ENCODE results near the gene CLCA2.

CLCA2 gene

DNA sequence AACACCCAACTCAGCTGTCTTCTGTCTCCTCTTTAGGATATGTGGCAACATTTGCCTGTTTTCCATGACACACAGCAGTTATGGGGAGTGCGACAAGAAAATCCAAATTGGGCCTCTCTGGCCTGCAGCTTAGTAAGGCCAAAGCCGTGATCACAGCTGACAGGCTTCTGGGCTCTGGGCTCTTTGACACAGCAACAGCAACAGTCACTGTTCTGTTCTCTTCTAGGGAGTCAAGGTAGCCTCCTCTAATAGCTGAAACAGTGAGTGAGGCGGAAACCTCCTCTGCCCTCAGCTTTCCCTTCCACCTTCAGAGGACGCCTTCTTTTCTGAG lies 63.8 kb downstream of the CLCA2 start:
- TF ChIP-seq SPI1 (IDR thresholded peaks at IDR 0.05; ENCODE audit: borderline replicate concordance, low read depth): no peak
- TF ChIP-seq, protein P1, sequence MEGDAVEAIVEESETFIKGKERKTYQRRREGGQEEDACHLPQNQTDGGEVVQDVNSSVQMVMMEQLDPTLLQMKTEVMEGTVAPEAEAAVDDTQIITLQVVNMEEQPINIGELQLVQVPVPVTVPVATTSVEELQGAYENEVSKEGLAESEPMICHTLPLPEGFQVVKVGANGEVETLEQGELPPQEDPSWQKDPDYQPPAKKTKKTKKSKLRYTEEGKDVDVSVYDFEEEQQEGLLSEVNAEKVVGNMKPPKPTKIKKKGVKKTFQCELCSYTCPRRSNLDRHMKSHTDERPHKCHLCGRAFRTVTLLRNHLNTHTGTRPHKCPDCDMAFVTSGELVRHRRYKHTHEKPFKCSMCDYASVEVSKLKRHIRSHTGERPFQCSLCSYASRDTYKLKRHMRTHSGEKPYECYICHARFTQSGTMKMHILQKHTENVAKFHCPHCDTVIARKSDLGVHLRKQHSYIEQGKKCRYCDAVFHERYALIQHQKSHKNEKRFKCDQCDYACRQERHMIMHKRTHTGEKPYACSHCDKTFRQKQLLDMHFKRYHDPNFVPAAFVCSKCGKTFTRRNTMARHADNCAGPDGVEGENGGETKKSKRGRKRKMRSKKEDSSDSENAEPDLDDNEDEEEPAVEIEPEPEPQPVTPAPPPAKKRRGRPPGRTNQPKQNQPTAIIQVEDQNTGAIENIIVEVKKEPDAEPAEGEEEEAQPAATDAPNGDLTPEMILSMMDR (IDR thresholded peaks at IDR 0.05; ENCODE audit: insufficient read depth, low read length): no peak
- DNase-seq (ENCODE audit: low read depth in 1 of 2, low spot score in 1 of 2): no peak
- H3K27me3 ChIP-seq (ENCODE audit: insufficient read depth, poor library complexity, severe bottlenecking): peaks cover 6% of the 10 kb centered on the region
- H3K4me3 ChIP-seq (replicated peaks; ENCODE audit: insufficient read depth, low read length): no peak overlapping the region
- no peak overlapping the region for H3K27ac ChIP-seq (replicated peaks)

DNA sequence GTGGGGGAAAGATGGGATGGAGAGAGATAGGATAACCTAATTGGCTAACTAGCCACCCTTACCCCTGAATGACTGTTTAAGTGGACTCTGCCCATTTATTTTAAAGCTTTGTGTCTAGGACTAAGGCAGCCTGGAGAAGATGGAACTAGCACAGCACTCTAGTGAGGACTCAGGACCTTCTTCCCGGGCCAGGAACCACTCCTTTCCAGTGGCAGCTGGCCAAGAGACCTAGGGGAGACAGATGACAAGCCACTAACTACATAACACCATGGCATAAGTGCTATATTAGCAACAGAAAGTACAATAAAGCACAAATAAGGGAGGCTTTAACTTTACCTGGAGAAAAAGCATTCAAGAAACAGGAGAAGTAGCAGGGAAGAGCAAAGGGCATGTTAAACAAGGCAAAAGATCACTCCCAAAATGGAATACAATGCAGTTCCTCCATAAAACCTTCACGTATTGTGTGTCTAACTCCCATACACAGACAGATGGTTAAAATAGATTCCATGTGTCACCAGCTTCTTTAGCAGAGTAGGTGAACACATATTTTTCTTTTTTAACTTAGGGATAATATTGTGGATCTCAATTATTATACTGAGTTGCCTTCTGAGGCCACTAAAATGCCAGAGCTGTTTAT lies 65.4 kb downstream of the CLCA2 start:
- no peak overlapping the region for H3K4me3 ChIP-seq (replicated peaks; ENCODE audit: insufficient read depth, low read length)
- H3K27me3 ChIP-seq (ENCODE audit: insufficient read depth, poor library complexity, severe bottlenecking): peaks cover 6% of the 10 kb centered on the region
- H3K27ac ChIP-seq (replicated peaks): no peak overlapping the region
- no peak for DNase-seq (ENCODE audit: low read depth in 1 of 2, low spot score in 1 of 2)
- no peak for TF ChIP-seq GABPA (IDR thresholded peaks at IDR 0.05; ENCODE audit: low read depth)
- no peak for TF ChIP-seq SPI1 (IDR thresholded peaks at IDR 0.05; ENCODE audit: borderline replicate concordance, low read depth)
- TF ChIP-seq, protein P2, sequence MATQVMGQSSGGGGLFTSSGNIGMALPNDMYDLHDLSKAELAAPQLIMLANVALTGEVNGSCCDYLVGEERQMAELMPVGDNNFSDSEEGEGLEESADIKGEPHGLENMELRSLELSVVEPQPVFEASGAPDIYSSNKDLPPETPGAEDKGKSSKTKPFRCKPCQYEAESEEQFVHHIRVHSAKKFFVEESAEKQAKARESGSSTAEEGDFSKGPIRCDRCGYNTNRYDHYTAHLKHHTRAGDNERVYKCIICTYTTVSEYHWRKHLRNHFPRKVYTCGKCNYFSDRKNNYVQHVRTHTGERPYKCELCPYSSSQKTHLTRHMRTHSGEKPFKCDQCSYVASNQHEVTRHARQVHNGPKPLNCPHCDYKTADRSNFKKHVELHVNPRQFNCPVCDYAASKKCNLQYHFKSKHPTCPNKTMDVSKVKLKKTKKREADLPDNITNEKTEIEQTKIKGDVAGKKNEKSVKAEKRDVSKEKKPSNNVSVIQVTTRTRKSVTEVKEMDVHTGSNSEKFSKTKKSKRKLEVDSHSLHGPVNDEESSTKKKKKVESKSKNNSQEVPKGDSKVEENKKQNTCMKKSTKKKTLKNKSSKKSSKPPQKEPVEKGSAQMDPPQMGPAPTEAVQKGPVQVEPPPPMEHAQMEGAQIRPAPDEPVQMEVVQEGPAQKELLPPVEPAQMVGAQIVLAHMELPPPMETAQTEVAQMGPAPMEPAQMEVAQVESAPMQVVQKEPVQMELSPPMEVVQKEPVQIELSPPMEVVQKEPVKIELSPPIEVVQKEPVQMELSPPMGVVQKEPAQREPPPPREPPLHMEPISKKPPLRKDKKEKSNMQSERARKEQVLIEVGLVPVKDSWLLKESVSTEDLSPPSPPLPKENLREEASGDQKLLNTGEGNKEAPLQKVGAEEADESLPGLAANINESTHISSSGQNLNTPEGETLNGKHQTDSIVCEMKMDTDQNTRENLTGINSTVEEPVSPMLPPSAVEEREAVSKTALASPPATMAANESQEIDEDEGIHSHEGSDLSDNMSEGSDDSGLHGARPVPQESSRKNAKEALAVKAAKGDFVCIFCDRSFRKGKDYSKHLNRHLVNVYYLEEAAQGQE (IDR thresholded peaks at IDR 0.05; ENCODE audit: insufficient replicate concordance, low read depth): no peak
- no peak for TF ChIP-seq POLR2AphosphoS5 (IDR thresholded peaks at IDR 0.05; ENCODE audit: low read depth)
- TF ChIP-seq, protein P1 (IDR thresholded peaks at IDR 0.05; ENCODE audit: insufficient read depth, low read length): no peak

DNA sequence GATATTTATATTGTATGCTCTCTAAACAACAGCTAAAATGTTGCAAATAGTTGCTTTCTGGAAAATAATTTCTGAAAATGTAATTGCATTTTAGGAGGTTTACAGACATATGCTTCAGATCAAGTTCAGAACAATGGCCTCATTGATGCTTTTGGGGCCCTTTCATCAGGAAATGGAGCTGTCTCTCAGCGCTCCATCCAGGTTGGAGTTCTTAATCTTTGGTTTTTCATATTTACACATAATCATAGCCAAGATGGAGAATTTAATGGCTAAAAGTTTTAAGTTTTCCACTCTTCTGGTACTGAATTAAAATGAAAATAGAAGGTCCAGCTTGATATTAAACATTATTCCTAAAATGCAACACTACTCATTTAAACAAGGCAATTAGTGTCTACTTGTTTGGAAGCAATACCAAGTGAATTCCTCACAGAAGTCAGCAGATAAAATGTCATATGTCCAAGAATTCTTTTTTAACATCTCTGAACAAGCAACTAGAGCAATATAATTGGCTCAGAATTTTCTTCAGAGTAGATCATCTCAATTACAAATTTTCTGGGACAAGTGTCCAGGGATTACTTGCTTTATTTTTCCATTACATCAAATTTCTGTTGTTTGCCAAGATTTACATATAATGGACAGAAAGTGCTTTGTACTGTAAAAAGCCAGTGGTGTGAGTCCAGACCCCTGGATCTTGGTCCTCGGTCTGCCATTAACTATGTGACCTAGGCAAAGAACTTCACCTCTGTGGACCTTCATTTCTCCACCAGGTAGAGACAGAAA lies 67.4 kb downstream of the CLCA2 start:
- Histone ChIP-seq H3K4me3 (replicated peaks; ENCODE audit: insufficient read depth, low read length) (no peak overlapping the region), H3K27me3 (ENCODE audit: insufficient read depth, poor library complexity, severe bottlenecking) (peaks cover 7% of the 10 kb centered on the region), H3K27ac (replicated peaks) (no peak overlapping the region)
- TF ChIP-seq, protein P1 (IDR thresholded peaks at IDR 0.05; ENCODE audit: insufficient read depth, low read length): no peak
- TF ChIP-seq POLR2AphosphoS5 (IDR thresholded peaks at IDR 0.05; ENCODE audit: low read depth) (no peak), GABPA (IDR thresholded peaks at IDR 0.05; ENCODE audit: low read depth) (no peak)
- TF ChIP-seq, protein P2 (IDR thresholded peaks at IDR 0.05; ENCODE audit: insufficient replicate concordance, low read depth): no peak
- DNase-seq (ENCODE audit: low read depth in 1 of 2, low spot score in 1 of 2): no peak

Data from HL-60 (cell line).